Measurements from ENCODE around the gene UNC5C. TPM values are rescaled to one million over a fixed set of nuclear protein-coding genes. Genes with fewer than 3 reads are reported as not detected.

Gene UNC5C
- total and polyA plus RNA-seq, 4 donors = 0.27 to 1.2 (median 0.78) TPM

- Histone ChIP-seq H3K27ac (ENCODE audit: low read depth in 1 of 2, low read length in 2 of 2) (no peak overlapping the region), H3K36me3 (ENCODE audit: control insufficient read depth in 4 of 4, insufficient read depth in 3 of 4, low read depth in 1 of 4, low read length in 3 of 4) (no peaks in the 10 kb centered on the region), H3K4me1 (ENCODE audit: control insufficient read depth in 4 of 4, insufficient read depth in 4 of 4, low read length in 3 of 4) (no peaks in the 10 kb centered on the region), H3K9ac (ENCODE audit: low read depth in 1 of 2, low read length in 2 of 2) (no peak overlapping the region), H3K27me3 (ENCODE audit: control insufficient read depth in 4 of 4, insufficient read depth in 4 of 4, low read length in 3 of 4) (no peaks in the 10 kb centered on the region), H3K9me3 (ENCODE audit: control insufficient read depth in 4 of 4, low read length in 3 of 4) (no peaks in the 10 kb centered on the region), H3K4me3 (ENCODE audit: low read depth in 1 of 3, low read length in 3 of 3) (no peak overlapping the region)
- no peak for TF ChIP-seq GABPA (IDR thresholded peaks at IDR 0.05 in 1 of 2, conservative IDR thresholded peaks at IDR 0.05 in 1 of 2)
- TF ChIP-seq YY1 (IDR thresholded peaks at IDR 0.05) = no peak
- TF ChIP-seq HNF4A (conservative IDR thresholded peaks at IDR 0.05) = no peak
- no peak for TF ChIP-seq HNF4G (IDR thresholded peaks at IDR 0.05)
- no peak for TF ChIP-seq RAD21 (IDR thresholded peaks at IDR 0.05)
- TF ChIP-seq TAF1 (conservative IDR thresholded peaks at IDR 0.05) = no peak
- TF ChIP-seq SP1 (IDR thresholded peaks at IDR 0.05) = no peak
- TF ChIP-seq NR2F2 (IDR thresholded peaks at IDR 0.05) = no peak
- no peak for TF ChIP-seq ZBTB33 (IDR thresholded peaks at IDR 0.05)
- no peak for TF ChIP-seq MAX (IDR thresholded peaks at IDR 0.05)
- TF ChIP-seq FOXA2 (IDR thresholded peaks at IDR 0.05) = no peak
- TF ChIP-seq RXRA (IDR thresholded peaks at IDR 0.05) = no peak
- no peak for TF ChIP-seq CTCF (IDR thresholded peaks at IDR 0.05; ENCODE audit: low read depth, low read length, missing input control)
- no peak for TF ChIP-seq FOXA1 (IDR thresholded peaks at IDR 0.05)
- DNase-seq (ENCODE audit: low spot score) = no peak
- 76% methylated on average over 3 of the region's 3 CpGs for WGBS
Measured at GRCh38 chr4:95429416-95429815, 119.4 kb downstream of the UNC5C start.

- H3K36me3 ChIP-seq (ENCODE audit: control insufficient read depth in 4 of 4, insufficient read depth in 3 of 4, low read depth in 1 of 4, low read length in 3 of 4) = no peaks in the 10 kb centered on the region
- no peak overlapping the region for H3K4me3 ChIP-seq (ENCODE audit: low read depth in 1 of 3, low read length in 3 of 3)
- WGBS = 59% methylated on average over 2 of the region's 2 CpGs
- no peak for DNase-seq (ENCODE audit: low spot score)
- no peak overlapping the region for H3K27ac ChIP-seq (ENCODE audit: low read depth in 1 of 2, low read length in 2 of 2)
- H3K9ac ChIP-seq (ENCODE audit: low read depth in 1 of 2, low read length in 2 of 2) = no peak overlapping the region
- no peaks in the 10 kb centered on the region for H3K27me3 ChIP-seq (ENCODE audit: control insufficient read depth in 4 of 4, insufficient read depth in 4 of 4, low read length in 3 of 4)
- no peaks in the 10 kb centered on the region for H3K9me3 ChIP-seq (ENCODE audit: control insufficient read depth in 4 of 4, low read length in 3 of 4)
- H3K4me1 ChIP-seq (ENCODE audit: control insufficient read depth in 4 of 4, insufficient read depth in 4 of 4, low read length in 3 of 4) = no peaks in the 10 kb centered on the region
- TF ChIP-seq RAD21 (IDR thresholded peaks at IDR 0.05) (no peak), ATF3 (IDR thresholded peaks at IDR 0.05) (no peak), YY1 (IDR thresholded peaks at IDR 0.05) (no peak), HNF4G (IDR thresholded peaks at IDR 0.05) (no peak), FOXA2 (IDR thresholded peaks at IDR 0.05) (no peak), EGR1 (IDR thresholded peaks at IDR 0.05; ENCODE audit: low read depth in 2 of 2) (no peak), FOXA1 (IDR thresholded peaks at IDR 0.05) (no peak), HNF4A (conservative IDR thresholded peaks at IDR 0.05) (no peak), GABPA (IDR thresholded peaks at IDR 0.05 in 1 of 2, conservative IDR thresholded peaks at IDR 0.05 in 1 of 2) (no peak), MAX (IDR thresholded peaks at IDR 0.05) (no peak), JUND (IDR thresholded peaks at IDR 0.05) (no peak), ZBTB33 (IDR thresholded peaks at IDR 0.05) (no peak), REST (IDR thresholded peaks at IDR 0.05) (no peak), CTCF (IDR thresholded peaks at IDR 0.05; ENCODE audit: low read depth, low read length, missing input control) (no peak), NR2F2 (IDR thresholded peaks at IDR 0.05) (no peak)
Measured at GRCh38 chr4:95428291-95429070, 120.3 kb downstream of the UNC5C start.
